Activated CD4-positive, alpha-beta T cell treated with anti-CD3 and anti-CD28 coated beads, Interleukin-10, Interleukin-2, amounts not matched to agents 100 ng/mL and 50 ng/mL, durations not matched to agents 16 hours and 8 hours (primary cell): ENCODE data around the gene ACAN.

Source experiments
- DNase-seq: peaks from one replicate; pipeline ENCODE4 v3.0.0-alpha.2; 2020

Gene ACAN

GRCh38 chr15:88803241-88803919, at the start of gene ACAN:
Gene ACAN (plus strand): TSS chr15:88803436. CDS start chr15:88836207, 32,771 bp downstream.
- DNase-seq = no peak

- DNase-seq = no peak
These were observed 46.7 kb upstream of the ACAN start for GRCh38 chr15:88756521-88756920.

DNA sequence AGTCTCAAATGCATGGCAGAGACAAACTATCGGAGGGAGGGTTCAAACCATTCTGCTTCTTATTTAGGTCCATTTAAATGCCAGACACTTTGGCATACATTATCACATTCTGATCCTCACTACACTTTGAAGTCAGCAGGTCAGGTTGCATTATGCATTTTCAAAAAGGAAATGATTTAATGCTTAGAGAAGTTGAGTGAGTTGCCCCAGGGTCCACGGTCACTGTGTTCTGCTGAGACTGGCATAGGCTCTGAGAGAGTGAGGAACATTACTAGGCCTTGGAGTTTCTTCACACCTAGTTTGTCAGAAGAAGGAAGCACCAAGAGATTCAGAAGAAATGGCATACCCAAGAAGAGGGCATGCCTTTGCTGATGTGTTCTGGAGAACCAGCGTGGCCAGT, 46.3 kb upstream of the ACAN start:
- DNase-seq = no peak

GRCh38 chr15:88759872-88760271, 43.4 kb upstream of the ACAN start:
- no peak for DNase-seq

DNA sequence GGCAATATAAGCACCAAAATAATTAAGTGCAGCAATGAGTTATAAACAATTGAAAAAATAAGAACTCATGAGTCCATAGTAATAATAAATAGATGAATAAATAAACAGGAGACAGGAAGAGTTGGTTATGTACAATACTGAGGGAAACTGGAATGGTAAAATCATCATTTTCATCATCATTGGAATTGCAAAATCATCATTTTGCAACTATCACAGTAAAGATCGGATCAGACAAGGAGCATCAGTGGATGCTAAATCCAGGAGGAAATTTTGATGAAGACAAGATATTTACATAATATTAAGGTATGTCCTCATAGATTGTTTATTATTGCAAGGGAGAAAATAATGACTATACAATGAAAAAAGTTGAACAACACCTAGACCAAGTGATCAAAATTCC, 38.8 kb upstream of the ACAN start:
- DNase-seq = no peak

GRCh38 chr15:88765212-88765611, 38.0 kb upstream of the ACAN start:
- DNase-seq = no peak

GRCh38 chr15:88769161-88769971, 33.9 kb upstream of the ACAN start:
- no peak for DNase-seq

DNA sequence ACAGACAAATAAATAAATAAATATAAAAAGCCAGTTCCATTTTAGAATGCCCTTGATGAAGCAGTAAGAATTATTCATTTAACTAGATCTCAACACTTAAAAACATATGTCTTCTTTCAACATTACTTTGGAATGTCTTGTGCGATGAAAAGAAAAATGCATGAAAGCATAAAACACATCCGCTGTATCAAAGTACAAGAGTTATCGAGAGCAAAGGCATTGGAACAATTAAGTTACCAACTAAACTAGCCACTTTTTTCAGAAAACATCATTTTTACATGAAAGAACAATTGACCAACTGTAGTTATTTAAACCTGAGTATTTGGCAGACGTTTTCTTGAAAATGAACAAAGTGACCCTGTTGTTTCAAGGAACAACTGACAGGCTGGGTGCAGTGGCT, 27.5 kb upstream of the ACAN start:
- DNase-seq = no peak

DNA sequence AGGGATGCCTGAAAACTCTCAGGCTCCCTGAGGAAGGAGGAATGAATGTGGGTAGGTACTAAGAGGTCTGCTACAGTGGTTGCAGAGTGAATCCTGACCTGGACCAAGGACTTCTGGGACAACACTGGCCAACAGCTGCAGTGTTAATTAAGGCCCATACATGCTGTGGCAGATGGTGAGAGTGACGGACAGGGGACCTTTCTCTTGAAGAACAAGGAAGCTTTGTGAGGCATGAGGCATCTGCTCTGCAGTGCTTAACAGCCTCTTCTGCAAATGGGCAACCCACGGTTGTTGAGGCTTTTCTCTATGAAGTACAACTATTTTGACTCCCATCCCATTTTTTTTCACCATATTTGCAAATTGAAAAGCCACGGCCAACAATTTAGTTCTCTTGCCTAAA, 26.6 kb upstream of the ACAN start:
- DNase-seq = no peak

- no peak for DNase-seq
These were observed 23.3 kb upstream of the ACAN start for GRCh38 chr15:88779944-88780343.

- no peak for DNase-seq
These were observed 20.8 kb upstream of the ACAN start for GRCh38 chr15:88782465-88782864.

DNA sequence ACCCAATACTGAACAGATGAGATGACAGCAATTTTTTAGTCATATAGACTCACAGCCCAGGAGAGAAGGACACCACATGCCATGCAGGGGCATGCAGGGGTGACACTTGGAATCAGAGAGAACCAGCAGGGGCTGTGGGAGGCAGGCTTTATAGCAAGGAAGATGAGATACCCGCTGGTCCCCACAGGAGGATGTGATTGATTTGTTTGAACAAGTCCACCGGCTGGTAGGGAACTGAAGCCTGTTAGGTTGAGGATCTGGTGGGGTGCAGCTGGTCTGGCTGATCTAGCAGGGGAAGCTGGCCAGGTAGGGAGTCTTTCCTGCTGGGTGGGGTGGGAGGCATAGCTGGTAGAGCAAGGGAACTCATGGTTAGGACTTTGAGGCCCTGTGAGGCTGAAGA, 18.0 kb upstream of the ACAN start:
- no peak for DNase-seq

DNA sequence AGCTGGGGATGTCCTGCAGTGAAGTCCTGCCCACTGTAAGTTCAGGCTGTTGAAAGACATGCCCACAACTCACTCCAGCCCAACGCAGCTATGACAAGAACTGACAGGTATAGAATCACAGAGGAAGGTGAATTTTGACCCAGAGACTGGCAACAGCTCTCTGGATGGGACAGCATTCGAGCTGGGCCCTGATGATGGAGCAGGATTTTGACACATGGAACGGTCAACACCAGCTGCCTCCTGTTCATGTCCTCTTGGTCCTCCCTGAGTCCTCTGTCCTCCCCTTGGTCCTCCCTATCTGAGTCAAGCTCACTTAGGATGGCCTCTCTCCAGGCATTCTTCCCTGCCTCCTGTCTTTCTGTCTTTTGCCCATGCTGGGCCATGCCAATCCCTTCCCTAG, 15.2 kb upstream of the ACAN start:
- no peak for DNase-seq

- no peak for DNase-seq
These were observed 14.4 kb upstream of the ACAN start for GRCh38 chr15:88788816-88789215.

DNA sequence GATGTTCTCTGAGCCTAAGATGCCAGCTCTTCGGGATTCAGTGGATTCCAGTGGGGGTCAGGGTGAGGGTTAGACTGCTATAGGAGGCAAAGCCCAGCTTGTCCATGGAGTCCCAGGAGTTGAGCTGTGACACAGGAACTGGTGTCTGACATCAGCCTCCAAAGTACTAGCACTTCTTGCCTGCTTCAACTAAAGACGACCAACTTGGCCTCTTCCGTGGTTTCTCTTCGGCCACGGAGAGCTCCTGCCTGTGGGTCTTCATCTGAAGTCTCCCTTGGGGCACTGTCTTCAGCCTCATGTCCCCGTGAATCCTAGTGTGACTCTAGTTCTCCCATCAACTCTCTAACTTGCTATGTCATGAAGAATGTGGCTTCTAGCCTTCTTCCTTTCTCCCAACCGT, 12.8 kb upstream of the ACAN start:
- DNase-seq = no peak

GRCh38 chr15:88791637-88792036, 11.6 kb upstream of the ACAN start:
- DNase-seq = no peak

DNA sequence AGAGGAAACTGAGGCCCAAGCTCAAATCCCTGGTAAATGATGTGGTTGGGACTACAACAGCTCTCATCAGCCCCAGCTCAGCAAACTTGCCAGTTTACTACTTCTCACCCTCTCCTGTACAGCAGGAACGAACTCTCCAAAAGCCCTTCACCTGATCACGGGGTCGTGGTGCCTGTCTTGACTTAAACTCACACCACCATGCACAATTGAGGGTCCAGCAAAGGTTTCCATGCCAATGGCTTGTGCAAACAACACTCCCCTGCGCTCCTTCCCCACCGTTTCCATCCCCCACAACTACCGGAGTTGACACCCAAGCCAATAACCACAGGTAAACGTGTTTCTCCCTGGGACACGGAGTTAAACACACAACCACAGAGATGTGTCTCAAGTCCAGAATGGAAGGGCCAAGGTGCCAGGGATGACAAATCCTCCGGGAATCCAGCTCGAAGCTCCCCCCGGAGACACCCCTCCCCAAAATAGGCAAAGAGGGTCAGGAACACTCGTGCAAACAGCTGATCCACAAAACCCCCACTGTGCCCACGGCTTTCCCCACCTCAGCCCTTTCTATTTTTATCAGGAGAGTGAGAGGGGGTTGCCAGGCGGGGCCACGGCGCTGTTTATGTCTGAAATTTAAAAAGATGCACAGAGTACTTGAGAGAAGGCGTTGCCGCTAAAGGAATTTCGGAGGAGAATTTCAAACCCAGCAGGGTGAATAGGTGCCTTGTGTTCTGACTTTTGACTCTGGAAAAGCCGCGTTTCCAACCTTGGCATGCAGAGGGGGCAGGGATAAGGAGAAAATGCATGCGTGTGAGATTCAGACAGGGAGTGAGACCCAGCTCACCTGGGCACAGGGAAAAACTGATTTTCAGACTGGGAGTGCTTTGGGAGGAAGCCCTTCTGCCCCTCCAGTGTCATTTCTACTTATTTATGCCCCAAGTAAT, 10.6 kb upstream of the ACAN start:
- DNase-seq = no peak

- DNase-seq = no peak
These were observed 9.2 kb upstream of the ACAN start for GRCh38 chr15:88794001-88794400.

- no peak for DNase-seq
These were observed 5.4 kb upstream of the ACAN start for GRCh38 chr15:88797663-88798339.

DNA sequence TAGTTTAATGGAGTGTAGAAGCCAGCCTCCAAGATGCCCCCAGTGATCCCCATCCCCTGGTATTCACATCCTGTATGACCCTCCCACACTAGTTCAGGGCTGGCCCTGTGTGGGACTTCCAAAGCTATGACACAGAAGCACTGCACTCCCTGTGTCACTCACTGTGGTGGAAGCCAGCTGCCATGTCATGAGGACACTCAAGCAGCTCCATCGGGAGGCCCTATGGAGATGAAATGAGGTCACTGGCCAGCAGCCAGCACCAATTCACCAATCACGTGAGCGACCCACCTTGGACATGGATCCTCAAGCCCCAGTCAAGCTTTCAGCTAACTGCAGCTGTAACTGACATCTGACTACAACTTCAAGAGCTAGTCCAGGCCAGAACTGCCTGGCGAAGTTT, 3.9 kb upstream of the ACAN start:
- no peak for DNase-seq

DNA sequence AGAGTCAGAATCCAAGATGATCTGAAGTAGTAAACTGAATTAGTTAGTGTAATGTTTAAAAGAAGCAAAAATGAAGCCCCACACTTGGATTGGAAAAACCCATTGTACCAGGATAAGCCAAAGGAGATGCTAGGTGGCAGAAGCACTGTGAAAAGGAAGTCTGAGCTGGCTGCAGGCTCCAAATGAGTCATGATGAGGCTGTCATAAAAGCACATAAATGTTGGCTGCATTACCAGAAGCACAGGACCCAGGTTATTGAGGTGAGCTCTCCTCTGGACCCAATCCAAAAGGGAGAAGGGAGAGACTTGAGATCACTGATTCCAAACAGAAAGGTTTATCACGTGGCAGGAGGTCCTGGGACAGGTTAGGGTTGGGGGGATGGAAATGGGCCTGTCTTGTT, 3.2 kb upstream of the ACAN start:
- DNase-seq = peak; percentile 22

DNA sequence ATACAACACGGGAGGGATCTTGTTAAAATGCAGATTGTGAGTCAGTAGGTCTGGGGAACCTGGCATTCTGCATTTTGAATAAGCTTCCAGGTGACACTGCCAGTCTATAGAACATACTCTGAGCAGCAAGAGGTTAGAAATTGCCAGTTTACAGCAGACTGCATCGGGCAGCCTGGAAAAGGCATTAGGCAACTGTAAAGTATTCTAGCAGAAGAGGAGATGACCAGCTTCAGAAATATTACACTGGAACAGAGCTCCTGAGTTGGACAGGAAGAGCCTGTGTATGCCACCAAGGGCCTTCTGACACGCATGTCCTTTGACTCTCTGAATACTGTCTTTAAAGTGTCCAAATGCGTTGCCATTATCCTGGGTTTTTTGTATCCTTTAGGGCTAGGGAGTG, 2.5 kb upstream of the ACAN start:
- no peak for DNase-seq
